ENCODE results near the gene TMEM131L. TPM values are rescaled to one million over a fixed set of nuclear protein-coding genes. Genes with fewer than 3 reads are reported as not detected.

TMEM131L gene
- polyA plus RNA-seq, 3 donors = 11.2 to 58.3 (median 26.0) TPM

DNA sequence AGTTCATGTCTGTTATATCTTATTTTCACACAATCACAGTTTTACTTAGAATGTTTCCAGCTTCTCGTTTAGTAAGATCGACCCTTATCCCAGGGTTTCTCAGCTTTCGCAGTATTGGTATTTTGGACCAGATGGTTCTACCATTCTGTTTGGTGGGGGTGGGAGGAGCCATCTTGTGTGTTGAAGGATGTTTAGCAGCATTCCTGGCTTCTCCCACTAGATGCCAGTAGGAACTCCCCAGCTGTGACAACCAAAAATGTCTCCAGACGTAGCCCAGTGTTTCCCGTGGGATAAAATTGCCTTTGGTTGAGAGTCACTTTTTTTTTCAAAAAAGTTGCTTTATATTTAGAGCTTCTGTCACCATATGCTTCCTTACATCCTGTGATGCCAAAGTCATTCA is 127.0 kb downstream of the TMEM131L start:
- Histone ChIP-seq H3K4me2 (replicated peaks; ENCODE audit: extremely low read depth, low read length, poor library complexity, severe bottlenecking) (no peak overlapping the region), H3K9me3 (replicated peaks in 1 of 2; ENCODE audit: control insufficient read depth in 1 of 2, insufficient read depth in 1 of 2, low read length in 2 of 2) (no peaks in the 10 kb centered on the region), H3K4me3 (replicated peaks in 1 of 3; ENCODE audit: low read depth in 2 of 3, low read length in 3 of 3) (no peak overlapping the region), H2AFZ (ENCODE audit: insufficient read depth, low read depth, low read length, poor library complexity, severe bottlenecking) (no peak overlapping the region), H3K27me3 (ENCODE audit: control insufficient read depth in 2 of 2, insufficient read depth in 2 of 2, low read length in 2 of 2) (no peaks in the 10 kb centered on the region), H4K20me1 (ENCODE audit: insufficient read depth, low read length) (peaks cover 64% of the 10 kb centered on the region), H3K4me1 (ENCODE audit: control insufficient read depth in 1 of 2, insufficient read depth in 2 of 2, low read length in 2 of 2) (no peaks in the 10 kb centered on the region), H3K36me3 (replicated peaks in 1 of 2; ENCODE audit: control insufficient read depth in 1 of 2, insufficient read depth in 2 of 2, low read length in 2 of 2) (peaks cover 99% of the 10 kb centered on the region in 2 donors), H3K9ac (ENCODE audit: insufficient read depth, low read length, poor library complexity, severe bottlenecking) (no peak overlapping the region), H3K27ac (ENCODE audit: low read depth in 1 of 2, low read length in 2 of 2) (no peak overlapping the region), H3K79me2 (ENCODE audit: insufficient read depth, low read length) (no peaks in the 10 kb centered on the region)
- TF ChIP-seq, protein P1, sequence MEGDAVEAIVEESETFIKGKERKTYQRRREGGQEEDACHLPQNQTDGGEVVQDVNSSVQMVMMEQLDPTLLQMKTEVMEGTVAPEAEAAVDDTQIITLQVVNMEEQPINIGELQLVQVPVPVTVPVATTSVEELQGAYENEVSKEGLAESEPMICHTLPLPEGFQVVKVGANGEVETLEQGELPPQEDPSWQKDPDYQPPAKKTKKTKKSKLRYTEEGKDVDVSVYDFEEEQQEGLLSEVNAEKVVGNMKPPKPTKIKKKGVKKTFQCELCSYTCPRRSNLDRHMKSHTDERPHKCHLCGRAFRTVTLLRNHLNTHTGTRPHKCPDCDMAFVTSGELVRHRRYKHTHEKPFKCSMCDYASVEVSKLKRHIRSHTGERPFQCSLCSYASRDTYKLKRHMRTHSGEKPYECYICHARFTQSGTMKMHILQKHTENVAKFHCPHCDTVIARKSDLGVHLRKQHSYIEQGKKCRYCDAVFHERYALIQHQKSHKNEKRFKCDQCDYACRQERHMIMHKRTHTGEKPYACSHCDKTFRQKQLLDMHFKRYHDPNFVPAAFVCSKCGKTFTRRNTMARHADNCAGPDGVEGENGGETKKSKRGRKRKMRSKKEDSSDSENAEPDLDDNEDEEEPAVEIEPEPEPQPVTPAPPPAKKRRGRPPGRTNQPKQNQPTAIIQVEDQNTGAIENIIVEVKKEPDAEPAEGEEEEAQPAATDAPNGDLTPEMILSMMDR (IDR thresholded peaks at IDR 0.05) = no peak
- DNase-seq = no peak
- Mint-ChIP-seq H3K36me3 (peaks cover 86 to 91% of the 10 kb centered on the region in 2 donors), H3K9me3 (no peaks in the 10 kb centered on the region), H3K4me3 (no peak overlapping the region), H3K4me1 (no peaks in the 10 kb centered on the region), H3K27ac (no peak overlapping the region), H3K27me3 (ENCODE audit: low read depth in 3 of 3) (no peaks in the 10 kb centered on the region)
- intact Hi-C loops (cut with micrococcal nuclease) = no loop called here
- 100% methylated on average over 1 of the region's 5 CpGs for WGBS (ENCODE audit: insufficient coverage)

DNA sequence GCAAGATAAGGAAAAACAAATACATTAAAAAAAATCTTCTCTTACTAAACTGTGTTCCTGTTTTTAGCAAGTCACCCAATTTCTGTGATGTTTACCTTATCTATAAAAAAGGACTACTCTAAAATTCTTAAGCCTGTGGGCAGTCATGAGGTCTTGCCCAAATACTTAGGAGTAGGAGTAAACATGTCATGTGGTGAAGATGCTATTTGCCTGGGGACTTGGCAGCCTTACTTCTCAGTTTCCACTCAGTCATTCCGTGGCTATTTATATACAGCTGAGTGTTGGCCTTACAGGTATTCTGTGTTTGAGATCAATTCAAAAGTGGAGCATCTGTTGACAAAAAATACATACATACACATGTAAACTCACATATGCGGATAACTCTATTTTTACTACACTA is 128.1 kb downstream of the TMEM131L start:
- intact Hi-C loops (cut with micrococcal nuclease) = no loop called here
- Histone ChIP-seq H3K36me3 (replicated peaks in 1 of 2; ENCODE audit: control insufficient read depth in 1 of 2, insufficient read depth in 2 of 2, low read length in 2 of 2) (peaks cover 99% of the 10 kb centered on the region in 2 donors), H3K27ac (ENCODE audit: low read depth in 1 of 2, low read length in 2 of 2) (no peak overlapping the region), H2AFZ (ENCODE audit: insufficient read depth, low read depth, low read length, poor library complexity, severe bottlenecking) (no peak overlapping the region), H3K27me3 (ENCODE audit: control insufficient read depth in 2 of 2, insufficient read depth in 2 of 2, low read length in 2 of 2) (no peaks in the 10 kb centered on the region), H3K4me2 (replicated peaks; ENCODE audit: extremely low read depth, low read length, poor library complexity, severe bottlenecking) (no peak overlapping the region), H3K9me3 (replicated peaks in 1 of 2; ENCODE audit: control insufficient read depth in 1 of 2, insufficient read depth in 1 of 2, low read length in 2 of 2) (no peaks in the 10 kb centered on the region), H3K9ac (ENCODE audit: insufficient read depth, low read length, poor library complexity, severe bottlenecking) (no peak overlapping the region), H4K20me1 (ENCODE audit: insufficient read depth, low read length) (peaks cover 63% of the 10 kb centered on the region), H3K4me3 (replicated peaks in 1 of 3; ENCODE audit: low read depth in 2 of 3, low read length in 3 of 3) (no peak overlapping the region), H3K79me2 (ENCODE audit: insufficient read depth, low read length) (no peaks in the 10 kb centered on the region), H3K4me1 (ENCODE audit: control insufficient read depth in 1 of 2, insufficient read depth in 2 of 2, low read length in 2 of 2) (no peaks in the 10 kb centered on the region)
- DNase-seq = no peak
- no peaks in the 10 kb centered on the region for H3K27me3 Mint-ChIP-seq (ENCODE audit: low read depth in 3 of 3)
- H3K4me1 Mint-ChIP-seq = peaks cover under 1% of the 10 kb centered on the region
- H3K9me3 Mint-ChIP-seq = no peaks in the 10 kb centered on the region
- TF ChIP-seq, protein P1 (IDR thresholded peaks at IDR 0.05) = no peak
- no peak overlapping the region for H3K4me3 Mint-ChIP-seq
- H3K36me3 Mint-ChIP-seq = peaks cover 84 to 91% of the 10 kb centered on the region in 2 donors
- WGBS (ENCODE audit: insufficient coverage) = no CpG with 5 or more reads among the region's 2 CpGs
- no peak overlapping the region for H3K27ac Mint-ChIP-seq

Data from CD14-positive monocyte (primary cell).